Liver (tissue), 9 donors: ENCODE data around the gene ABHD6. TPM values are rescaled to one million over a fixed set of nuclear protein-coding genes. Genes with fewer than 3 reads are reported as not detected.

Experiments used
- DNase-seq: peaks from one replicate; pipeline ENCODE4 v3.0.0-alpha.2; 2017; ENCODE audit warnings: low spot score
- H3K27ac ChIP-seq, 2 donors: one replicate each; pipeline ENCODE4 v1.7.0; 2013; ENCODE audit warnings: inconsistent platforms in 2 of 2, low read length in 2 of 2, control low read depth in 1 of 2, low read depth in 1 of 2, mild to moderate bottlenecking in 1 of 2
- H3K27me3 ChIP-seq, 4 donors: one replicate each; pipeline versions ENCODE4 v1.6.1 to v1.7.0; 2013; ENCODE audit warnings: low read length in 3 of 4, inconsistent platforms in 1 of 4, mild to moderate bottlenecking in 1 of 4, moderate library complexity in 1 of 4; ENCODE audit not compliant: control insufficient read depth in 4 of 4, insufficient read depth in 4 of 4
- H3K36me3 ChIP-seq, 4 donors: one replicate each; pipeline versions ENCODE4 v1.6.1 to v1.7.0; 2013; ENCODE audit warnings: low read length in 3 of 4, mild to moderate bottlenecking in 3 of 4, low read depth in 1 of 4, moderate library complexity in 1 of 4; ENCODE audit not compliant: control insufficient read depth in 4 of 4, insufficient read depth in 3 of 4
- H3K4me1 ChIP-seq, 4 donors: one replicate each; pipeline versions ENCODE4 v1.6.1 to v1.7.0; 2013; ENCODE audit warnings: low read length in 3 of 4, mild to moderate bottlenecking in 3 of 4, moderate library complexity in 1 of 4; ENCODE audit not compliant: control insufficient read depth in 4 of 4, insufficient read depth in 4 of 4
- H3K4me3 ChIP-seq, 3 donors: one replicate each; pipeline versions ENCODE4 v1.6.1 to v1.7.0; 2013; ENCODE audit warnings: low read length in 3 of 3, control low read depth in 1 of 3, low read depth in 1 of 3, mild to moderate bottlenecking in 1 of 3
- H3K9ac ChIP-seq, 2 donors: one replicate each; pipeline ENCODE4 v1.7.0; 2013; ENCODE audit warnings: low read length in 2 of 2, mild to moderate bottlenecking in 2 of 2, moderate library complexity in 2 of 2, control low read depth in 1 of 2, low read depth in 1 of 2
- H3K9me3 ChIP-seq, 4 donors: one replicate each; pipeline versions ENCODE4 v1.6.1 to v1.7.0; 2013; ENCODE audit warnings: low read length in 3 of 4; ENCODE audit not compliant: control insufficient read depth in 4 of 4
- EGR1 ChIP-seq, 2 donors: IDR thresholded peaks; 2 replicates each; pipeline ENCODE4 v1.6.1; 2016 to 2018; ENCODE audit warnings: antibody characterized with exemption in 2 of 2, low read depth in 2 of 2
- FOXA1 ChIP-seq: IDR thresholded peaks from 2 replicates; pipeline ENCODE4 v1.6.1; 2016; ENCODE audit warnings: antibody characterized with exemption
- FOXA2 ChIP-seq: IDR thresholded peaks from 2 replicates; pipeline ENCODE4 v1.6.1; 2016; ENCODE audit warnings: antibody characterized with exemption
- GABPA ChIP-seq, 2 donors: IDR thresholded peaks in 1 of 2; conservative IDR thresholded peaks in 1 of 2; 2 replicates each; pipeline ENCODE4 v1.6.1; 2016; ENCODE audit warnings: antibody characterized with exemption in 2 of 2, mild to moderate bottlenecking in 1 of 2, moderate library complexity in 1 of 2
- HNF4A ChIP-seq, 2 donors: conservative IDR thresholded peaks; 2 replicates each; pipeline ENCODE4 v1.6.1; 2016; ENCODE audit warnings: antibody characterized with exemption in 2 of 2, mild to moderate bottlenecking in 2 of 2
- HNF4G ChIP-seq: IDR thresholded peaks from 2 replicates; pipeline ENCODE4 v1.6.1; 2016; ENCODE audit warnings: antibody characterized with exemption
- JUND ChIP-seq, 2 donors: IDR thresholded peaks; 2 replicates each; pipeline ENCODE4 v1.6.1; 2016; ENCODE audit warnings: antibody characterized with exemption in 2 of 2
- NR2F2 ChIP-seq: IDR thresholded peaks from 2 replicates; pipeline ENCODE4 v1.6.1; 2016; ENCODE audit warnings: antibody characterized with exemption
- RAD21 ChIP-seq, 2 donors: IDR thresholded peaks; 2 replicates each; pipeline ENCODE4 v1.6.1; 2016; ENCODE audit warnings: antibody characterized with exemption in 2 of 2, mild to moderate bottlenecking in 2 of 2
- REST ChIP-seq: IDR thresholded peaks from 2 replicates; pipeline ENCODE4 v1.6.1; 2016; ENCODE audit warnings: antibody characterized with exemption, mild to moderate bottlenecking
- RXRA ChIP-seq, 2 donors: IDR thresholded peaks; 2 replicates each; pipeline ENCODE4 v1.6.1; 2017 to 2018; ENCODE audit warnings: antibody characterized with exemption in 2 of 2, mild to moderate bottlenecking in 1 of 2
- SP1 ChIP-seq: IDR thresholded peaks from 2 replicates; pipeline ENCODE4 v1.6.1; 2018; ENCODE audit warnings: antibody characterized with exemption, mild to moderate bottlenecking
- TAF1 ChIP-seq: conservative IDR thresholded peaks from 2 replicates; pipeline ENCODE4 v1.6.1; 2016; ENCODE audit warnings: antibody characterized with exemption, mild to moderate bottlenecking
- YY1 ChIP-seq: IDR thresholded peaks from 2 replicates; pipeline ENCODE4 v1.6.1; 2016; ENCODE audit warnings: antibody characterized with exemption, mild to moderate bottlenecking
- ZBTB33 ChIP-seq: IDR thresholded peaks from 2 replicates; pipeline ENCODE4 v1.6.1; 2016; ENCODE audit warnings: antibody characterized with exemption
- whole genome bisulfite sequencing: extraction: QIAGEN DNeasy Blood & Tissue Kit; methylation state at CpG from one replicate; pipeline ENCODE4 v1.1.7; 2013; 5-methylcytosine and 5-hydroxymethylcytosine counted together
- polyA plus RNA-seq, 2 donors: library from polyadenylated mRNA; stranded (reverse) in 1 of 2; unstranded in 1 of 2; fragments of 200-250 nt in 1 of 2; fragments of >200 nt in 1 of 2; fragmentation: Nextera tagmentation in 1 of 2; extraction: Ambion mirVana in 1 of 2; gene quantifications; one replicate each; pipeline versions ENCODE4 v1.2.1 to v1.2.3, GENCODE V29; 2013 to 2015
- total RNA-seq, 2 donors: library from RNA; depleted of rRNA; stranded (reverse); fragments of >200 nt; gene quantifications; one replicate each; pipeline ENCODE4 v1.2.3, GENCODE V29; 2014
- TF ChIP-seq, protein P1 (sequence below): IDR thresholded peaks from 2 replicates; pipeline ENCODE4 v1.6.1; 2016; ENCODE audit warnings: antibody characterized with exemption
- TF ChIP-seq, protein P2 (sequence below): IDR thresholded peaks from 2 replicates; pipeline ENCODE4 v1.6.1; 2016; ENCODE audit warnings: antibody characterized with exemption
- TF ChIP-seq, protein P3 (sequence below): fragments of 150-350 bp; IDR thresholded peaks from 2 replicates; pipeline ENCODE4 v1.5.1; 2017; ENCODE audit warnings: improper control_type of control experiment, low read depth, low read length; ENCODE audit not compliant: missing input control
- donor health status: healthy.
- donor health status: healthy.
- donor health status: healthy.
- donor health status: healthy.
- donor health status: healthy.

Gene ABHD6
- total and polyA plus RNA-seq, 4 donors, result 19.8 to 60.9 (median 38.3) TPM

GRCh38 chr3:58324391-58325390 is 87.1 kb downstream of the ABHD6 start (continued):
- TF ChIP-seq HNF4G (no peak), FOXA1 (no peak), REST (no peak), FOXA2 (no peak), GABPA (IDR thresholded peaks at IDR 0.05 in 1 of 2, conservative IDR thresholded peaks at IDR 0.05 in 1 of 2) (no peak)
- TF ChIP-seq, protein P1, sequence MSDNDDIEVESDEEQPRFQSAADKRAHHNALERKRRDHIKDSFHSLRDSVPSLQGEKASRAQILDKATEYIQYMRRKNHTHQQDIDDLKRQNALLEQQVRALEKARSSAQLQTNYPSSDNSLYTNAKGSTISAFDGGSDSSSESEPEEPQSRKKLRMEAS, result no peak

- DNase-seq, result no peak
- Histone ChIP-seq H3K27me3 (no peaks in the 10 kb centered on the region), H3K4me3 (no peak overlapping the region), H3K36me3 (no peaks in the 10 kb centered on the region), H3K9me3 (no peaks in the 10 kb centered on the region), H3K9ac (no peak overlapping the region), H3K27ac (peak overlapping the region; percentile 4 to 32), H3K4me1 (peaks cover 2 to 19% (median 14%) of the 10 kb centered on the region in 4 donors)
- TF ChIP-seq, protein P2, sequence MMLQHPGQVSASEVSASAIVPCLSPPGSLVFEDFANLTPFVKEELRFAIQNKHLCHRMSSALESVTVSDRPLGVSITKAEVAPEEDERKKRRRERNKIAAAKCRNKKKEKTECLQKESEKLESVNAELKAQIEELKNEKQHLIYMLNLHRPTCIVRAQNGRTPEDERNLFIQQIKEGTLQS, result no peak
- TF ChIP-seq, protein P1, result no peak
- TF ChIP-seq REST (no peak), RXRA (IDR thresholded peaks at IDR 0.05) (peak; percentile 23 to 26), ZBTB33 (no peak), TAF1 (no peak), HNF4G (no peak), NR2F2 (peak; percentile 81), FOXA1 (no peak), RAD21 (IDR thresholded peaks at IDR 0.05) (no peak), HNF4A (conservative IDR thresholded peaks at IDR 0.05) (peak in 1 of 2 donors; percentile 30), SP1 (peak; percentile 53), GABPA (IDR thresholded peaks at IDR 0.05 in 1 of 2, conservative IDR thresholded peaks at IDR 0.05 in 1 of 2) (no peak), JUND (IDR thresholded peaks at IDR 0.05) (no peak), EGR1 (IDR thresholded peaks at IDR 0.05; ENCODE audit: low read depth in 2 of 2) (no peak), FOXA2 (no peak), YY1 (no peak)
- TF ChIP-seq, protein P3, sequence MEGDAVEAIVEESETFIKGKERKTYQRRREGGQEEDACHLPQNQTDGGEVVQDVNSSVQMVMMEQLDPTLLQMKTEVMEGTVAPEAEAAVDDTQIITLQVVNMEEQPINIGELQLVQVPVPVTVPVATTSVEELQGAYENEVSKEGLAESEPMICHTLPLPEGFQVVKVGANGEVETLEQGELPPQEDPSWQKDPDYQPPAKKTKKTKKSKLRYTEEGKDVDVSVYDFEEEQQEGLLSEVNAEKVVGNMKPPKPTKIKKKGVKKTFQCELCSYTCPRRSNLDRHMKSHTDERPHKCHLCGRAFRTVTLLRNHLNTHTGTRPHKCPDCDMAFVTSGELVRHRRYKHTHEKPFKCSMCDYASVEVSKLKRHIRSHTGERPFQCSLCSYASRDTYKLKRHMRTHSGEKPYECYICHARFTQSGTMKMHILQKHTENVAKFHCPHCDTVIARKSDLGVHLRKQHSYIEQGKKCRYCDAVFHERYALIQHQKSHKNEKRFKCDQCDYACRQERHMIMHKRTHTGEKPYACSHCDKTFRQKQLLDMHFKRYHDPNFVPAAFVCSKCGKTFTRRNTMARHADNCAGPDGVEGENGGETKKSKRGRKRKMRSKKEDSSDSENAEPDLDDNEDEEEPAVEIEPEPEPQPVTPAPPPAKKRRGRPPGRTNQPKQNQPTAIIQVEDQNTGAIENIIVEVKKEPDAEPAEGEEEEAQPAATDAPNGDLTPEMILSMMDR, result no peak
- WGBS, result 37% methylated on average over 2 of the region's 2 CpGs
Observed at GRCh38 chr3:58325525-58325992, 88.0 kb downstream of the ABHD6 start.
